ENCODE results near the gene NF1.
"Not testable (repeated sequence)": the region's sequence is repeated elsewhere in the genome, so short reads cannot be mapped to it uniquely, and the experiment has no call there.

The NF1 gene

GRCh38 chr17:31198026-31198425 is 103.2 kb downstream of the NF1 start:
- Histone ChIP-seq H3K9ac (ENCODE audit: low read depth, low read length) (no peak overlapping the region), H3K27ac (ENCODE audit: low read depth, low read length) (no peak overlapping the region), H3K27me3 (ENCODE audit: control insufficient read depth, insufficient read depth, low read length) (no peaks in the 10 kb centered on the region), H3K9me3 (ENCODE audit: control insufficient read depth, insufficient read depth, low read length) (no peaks in the 10 kb centered on the region), H3K4me3 (ENCODE audit: low read depth, low read length) (no peak overlapping the region), H3K4me1 (ENCODE audit: control insufficient read depth, insufficient read depth, low read length) (no peaks in the 10 kb centered on the region), H3K36me3 (ENCODE audit: control insufficient read depth, insufficient read depth, low read length) (peaks cover 9% of the 10 kb centered on the region; the same call in 1 of the 2 replicates)

GRCh38 chr17:31198666-31199065 is 103.9 kb downstream of the NF1 start:
- H3K27ac ChIP-seq (ENCODE audit: low read depth, low read length): not testable (repeated sequence)

GRCh38 chr17:31200287-31200686 is 105.5 kb downstream of the NF1 start:
- no peak overlapping the region for H3K27ac ChIP-seq (ENCODE audit: low read depth, low read length)
- H3K4me1 ChIP-seq (ENCODE audit: control insufficient read depth, insufficient read depth, low read length): no peaks in the 10 kb centered on the region
- H3K36me3 ChIP-seq (ENCODE audit: control insufficient read depth, insufficient read depth, low read length): peaks cover 9% of the 10 kb centered on the region; the same call in 1 of the 2 replicates
- no peak overlapping the region for H3K4me3 ChIP-seq (ENCODE audit: low read depth, low read length)
- no peak overlapping the region for H3K9ac ChIP-seq (ENCODE audit: low read depth, low read length)
- H3K27me3 ChIP-seq (ENCODE audit: control insufficient read depth, insufficient read depth, low read length): no peaks in the 10 kb centered on the region
- H3K9me3 ChIP-seq (ENCODE audit: control insufficient read depth, insufficient read depth, low read length): no peaks in the 10 kb centered on the region

More at GRCh38 chr17:31198666-31199065, 103.9 kb downstream of the NF1 start:
- H3K9ac ChIP-seq (ENCODE audit: low read depth, low read length); H3K4me1 ChIP-seq (ENCODE audit: control insufficient read depth, insufficient read depth, low read length); H3K36me3 ChIP-seq (ENCODE audit: control insufficient read depth, insufficient read depth, low read length); H3K9me3 ChIP-seq (ENCODE audit: control insufficient read depth, insufficient read depth, low read length); H3K4me3 ChIP-seq (ENCODE audit: low read depth, low read length); H3K27me3 ChIP-seq (ENCODE audit: control insufficient read depth, insufficient read depth, low read length): not testable (repeated sequence)

- Histone ChIP-seq H3K36me3 (ENCODE audit: control insufficient read depth, insufficient read depth, low read length) (peaks cover 9% of the 10 kb centered on the region; the same call in 1 of the 2 replicates), H3K27ac (ENCODE audit: low read depth, low read length) (no peak overlapping the region), H3K9me3 (ENCODE audit: control insufficient read depth, insufficient read depth, low read length) (no peaks in the 10 kb centered on the region), H3K4me1 (ENCODE audit: control insufficient read depth, insufficient read depth, low read length) (no peaks in the 10 kb centered on the region), H3K4me3 (ENCODE audit: low read depth, low read length) (no peak overlapping the region), H3K9ac (ENCODE audit: low read depth, low read length) (no peak overlapping the region), H3K27me3 (ENCODE audit: control insufficient read depth, insufficient read depth, low read length) (no peaks in the 10 kb centered on the region)
Measured at GRCh38 chr17:31202968-31203367, 108.2 kb downstream of the NF1 start.

GRCh38 chr17:31211352-31212012 is 116.7 kb downstream of the NF1 start:
- H3K4me3 ChIP-seq (ENCODE audit: low read depth, low read length): no peak overlapping the region
- H3K9ac ChIP-seq (ENCODE audit: low read depth, low read length): no peak overlapping the region
- H3K36me3 ChIP-seq (ENCODE audit: control insufficient read depth, insufficient read depth, low read length): peaks cover 12% of the 10 kb centered on the region
- no peaks in the 10 kb centered on the region for H3K27me3 ChIP-seq (ENCODE audit: control insufficient read depth, insufficient read depth, low read length)
- no peaks in the 10 kb centered on the region for H3K9me3 ChIP-seq (ENCODE audit: control insufficient read depth, insufficient read depth, low read length)
- H3K4me1 ChIP-seq (ENCODE audit: control insufficient read depth, insufficient read depth, low read length): no peaks in the 10 kb centered on the region
- no peak overlapping the region for H3K27ac ChIP-seq (ENCODE audit: low read depth, low read length)

GRCh38 chr17:31216031-31216751 is 121.4 kb downstream of the NF1 start:
- Histone ChIP-seq H3K4me1 (ENCODE audit: control insufficient read depth, insufficient read depth, low read length) (no peaks in the 10 kb centered on the region), H3K9me3 (ENCODE audit: control insufficient read depth, insufficient read depth, low read length) (no peaks in the 10 kb centered on the region), H3K27me3 (ENCODE audit: control insufficient read depth, insufficient read depth, low read length) (no peaks in the 10 kb centered on the region), H3K27ac (ENCODE audit: low read depth, low read length) (no peak overlapping the region), H3K4me3 (ENCODE audit: low read depth, low read length) (no peak overlapping the region), H3K36me3 (ENCODE audit: control insufficient read depth, insufficient read depth, low read length) (peaks cover 24% of the 10 kb centered on the region), H3K9ac (ENCODE audit: low read depth, low read length) (no peak overlapping the region)

GRCh38 chr17:31224366-31224765 is 129.6 kb downstream of the NF1 start:
- Histone ChIP-seq H3K27me3 (ENCODE audit: control insufficient read depth, insufficient read depth, low read length) (no peaks in the 10 kb centered on the region), H3K27ac (ENCODE audit: low read depth, low read length) (no peak overlapping the region), H3K9me3 (ENCODE audit: control insufficient read depth, insufficient read depth, low read length) (no peaks in the 10 kb centered on the region), H3K4me3 (ENCODE audit: low read depth, low read length) (no peak overlapping the region), H3K4me1 (ENCODE audit: control insufficient read depth, insufficient read depth, low read length) (no peaks in the 10 kb centered on the region), H3K36me3 (ENCODE audit: control insufficient read depth, insufficient read depth, low read length) (peaks cover 17% of the 10 kb centered on the region), H3K9ac (ENCODE audit: low read depth, low read length) (no peak overlapping the region)

- no peak overlapping the region for H3K4me3 ChIP-seq (ENCODE audit: low read depth, low read length)
- H3K27me3 ChIP-seq (ENCODE audit: control insufficient read depth, insufficient read depth, low read length): no peaks in the 10 kb centered on the region
- no peaks in the 10 kb centered on the region for H3K9me3 ChIP-seq (ENCODE audit: control insufficient read depth, insufficient read depth, low read length)
- peaks cover 26% of the 10 kb centered on the region for H3K36me3 ChIP-seq (ENCODE audit: control insufficient read depth, insufficient read depth, low read length)
- no peaks in the 10 kb centered on the region for H3K4me1 ChIP-seq (ENCODE audit: control insufficient read depth, insufficient read depth, low read length)
- H3K9ac ChIP-seq (ENCODE audit: low read depth, low read length): no peak overlapping the region
- no peak overlapping the region for H3K27ac ChIP-seq (ENCODE audit: low read depth, low read length)
Measured at GRCh38 chr17:31225831-31226230, 131.1 kb downstream of the NF1 start.

GRCh38 chr17:31226373-31226772 is 131.6 kb downstream of the NF1 start:
- no peaks in the 10 kb centered on the region for H3K9me3 ChIP-seq (ENCODE audit: control insufficient read depth, insufficient read depth, low read length)
- H3K4me1 ChIP-seq (ENCODE audit: control insufficient read depth, insufficient read depth, low read length): no peaks in the 10 kb centered on the region
- H3K27ac ChIP-seq (ENCODE audit: low read depth, low read length): no peak overlapping the region
- peaks cover 32% of the 10 kb centered on the region for H3K36me3 ChIP-seq (ENCODE audit: control insufficient read depth, insufficient read depth, low read length)
- no peak overlapping the region for H3K4me3 ChIP-seq (ENCODE audit: low read depth, low read length)
- no peaks in the 10 kb centered on the region for H3K27me3 ChIP-seq (ENCODE audit: control insufficient read depth, insufficient read depth, low read length)
- no peak overlapping the region for H3K9ac ChIP-seq (ENCODE audit: low read depth, low read length)

GRCh38 chr17:31226950-31227349 is 132.2 kb downstream of the NF1 start:
- H3K27me3 ChIP-seq (ENCODE audit: control insufficient read depth, insufficient read depth, low read length): no peaks in the 10 kb centered on the region
- H3K9me3 ChIP-seq (ENCODE audit: control insufficient read depth, insufficient read depth, low read length): no peaks in the 10 kb centered on the region
- H3K4me1 ChIP-seq (ENCODE audit: control insufficient read depth, insufficient read depth, low read length): no peaks in the 10 kb centered on the region
- no peak overlapping the region for H3K4me3 ChIP-seq (ENCODE audit: low read depth, low read length)
- no peak overlapping the region for H3K27ac ChIP-seq (ENCODE audit: low read depth, low read length)
- H3K36me3 ChIP-seq (ENCODE audit: control insufficient read depth, insufficient read depth, low read length): peaks cover 37% of the 10 kb centered on the region
- H3K9ac ChIP-seq (ENCODE audit: low read depth, low read length): no peak overlapping the region

GRCh38 chr17:31231852-31232251 is 137.1 kb downstream of the NF1 start:
- Histone ChIP-seq H3K9ac (ENCODE audit: low read depth, low read length) (no peak overlapping the region), H3K27me3 (ENCODE audit: control insufficient read depth, insufficient read depth, low read length) (no peaks in the 10 kb centered on the region), H3K9me3 (ENCODE audit: control insufficient read depth, insufficient read depth, low read length) (no peaks in the 10 kb centered on the region), H3K27ac (ENCODE audit: low read depth, low read length) (no peak overlapping the region), H3K36me3 (ENCODE audit: control insufficient read depth, insufficient read depth, low read length) (peaks cover 67% of the 10 kb centered on the region), H3K4me1 (ENCODE audit: control insufficient read depth, insufficient read depth, low read length) (no peaks in the 10 kb centered on the region), H3K4me3 (ENCODE audit: low read depth, low read length) (no peak overlapping the region)

Data from HUES48 (cell line).